ENCODE measurements around the gene FGGY. TPM values are rescaled to one million over a fixed set of nuclear protein-coding genes. Genes with fewer than 3 reads are reported as not detected.

FGGY gene
- total RNA-seq, 2 donors from 2014 or later, result 14.1 to 14.8 TPM

- Mint-ChIP-seq H3K27me3 (ENCODE audit: insufficient read depth) (no peaks in the 10 kb centered on the region), H3K27ac (no peak overlapping the region), H3K9me3 (peaks cover 5% of the 10 kb centered on the region), H3K4me1 (no peaks in the 10 kb centered on the region), H3K4me3 (no peak overlapping the region), H3K36me3 (ENCODE audit: low read depth) (no peaks in the 10 kb centered on the region)
- TF ChIP-seq, protein P1, sequence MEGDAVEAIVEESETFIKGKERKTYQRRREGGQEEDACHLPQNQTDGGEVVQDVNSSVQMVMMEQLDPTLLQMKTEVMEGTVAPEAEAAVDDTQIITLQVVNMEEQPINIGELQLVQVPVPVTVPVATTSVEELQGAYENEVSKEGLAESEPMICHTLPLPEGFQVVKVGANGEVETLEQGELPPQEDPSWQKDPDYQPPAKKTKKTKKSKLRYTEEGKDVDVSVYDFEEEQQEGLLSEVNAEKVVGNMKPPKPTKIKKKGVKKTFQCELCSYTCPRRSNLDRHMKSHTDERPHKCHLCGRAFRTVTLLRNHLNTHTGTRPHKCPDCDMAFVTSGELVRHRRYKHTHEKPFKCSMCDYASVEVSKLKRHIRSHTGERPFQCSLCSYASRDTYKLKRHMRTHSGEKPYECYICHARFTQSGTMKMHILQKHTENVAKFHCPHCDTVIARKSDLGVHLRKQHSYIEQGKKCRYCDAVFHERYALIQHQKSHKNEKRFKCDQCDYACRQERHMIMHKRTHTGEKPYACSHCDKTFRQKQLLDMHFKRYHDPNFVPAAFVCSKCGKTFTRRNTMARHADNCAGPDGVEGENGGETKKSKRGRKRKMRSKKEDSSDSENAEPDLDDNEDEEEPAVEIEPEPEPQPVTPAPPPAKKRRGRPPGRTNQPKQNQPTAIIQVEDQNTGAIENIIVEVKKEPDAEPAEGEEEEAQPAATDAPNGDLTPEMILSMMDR (conservative IDR thresholded peaks at IDR 0.05), result no peak
- H3K4me3 ChIP-seq (ENCODE audit: low read length), result no peak overlapping the region
- no peaks in the 10 kb centered on the region for H3K4me1 ChIP-seq (ENCODE audit: control insufficient read depth, insufficient read depth, low read length)
- H3K9me3 ChIP-seq (ENCODE audit: control insufficient read depth, low read length), result peaks cover 9% of the 10 kb centered on the region
- H3K27me3 ChIP-seq (ENCODE audit: control insufficient read depth, insufficient read depth, low read length, poor library complexity, severe bottlenecking), result no peaks in the 10 kb centered on the region
- DNase-seq, result no peak
- 88 to 91% methylated on average over 3 to 4 of the region's 4 CpGs for WGBS, 2 experiments (ENCODE audit: insufficient coverage in 1 of 2, insufficient read length in 1 of 2)
- H3K27ac ChIP-seq (ENCODE audit: low read depth, low read length), result no peak overlapping the region
- H3K9ac ChIP-seq (ENCODE audit: extremely low read depth, low read length, poor library complexity, severe bottlenecking), result no peak overlapping the region
- no peaks in the 10 kb centered on the region for H3K36me3 ChIP-seq (ENCODE audit: control insufficient read depth, insufficient read depth, low read length)
These were observed 201.7 kb downstream of the FGGY start for GRCh38 chr1:59498640-59499039.

GRCh38 chr1:59499273-59499942, 202.5 kb downstream of the FGGY start:
- H3K4me1 ChIP-seq (ENCODE audit: control insufficient read depth, insufficient read depth, low read length), result no peaks in the 10 kb centered on the region
- H3K4me3 ChIP-seq (ENCODE audit: low read length), result no peak overlapping the region
- H3K27ac ChIP-seq (ENCODE audit: low read depth, low read length), result no peak overlapping the region
- no peaks in the 10 kb centered on the region for H3K27me3 Mint-ChIP-seq (ENCODE audit: insufficient read depth)
- no peaks in the 10 kb centered on the region for H3K36me3 Mint-ChIP-seq (ENCODE audit: low read depth)
- H3K27ac Mint-ChIP-seq, result no peak overlapping the region
- no peak overlapping the region for H3K4me3 Mint-ChIP-seq
- no peak for DNase-seq
- no peaks in the 10 kb centered on the region for H3K36me3 ChIP-seq (ENCODE audit: control insufficient read depth, insufficient read depth, low read length)
- TF ChIP-seq, protein P1 (conservative IDR thresholded peaks at IDR 0.05), result no peak
- H3K4me1 Mint-ChIP-seq, result no peaks in the 10 kb centered on the region
- H3K9ac ChIP-seq (ENCODE audit: extremely low read depth, low read length, poor library complexity, severe bottlenecking), result no peak overlapping the region
- no peaks in the 10 kb centered on the region for H3K27me3 ChIP-seq (ENCODE audit: control insufficient read depth, insufficient read depth, low read length, poor library complexity, severe bottlenecking)
- WGBS, 2 experiments (ENCODE audit: insufficient coverage in 1 of 2, insufficient read length in 1 of 2), result 91 to 100% methylated on average over 4 to 5 of the region's 5 CpGs
- H3K9me3 Mint-ChIP-seq, result peaks cover 5% of the 10 kb centered on the region
- peaks cover 9% of the 10 kb centered on the region for H3K9me3 ChIP-seq (ENCODE audit: control insufficient read depth, low read length)

DNA sequence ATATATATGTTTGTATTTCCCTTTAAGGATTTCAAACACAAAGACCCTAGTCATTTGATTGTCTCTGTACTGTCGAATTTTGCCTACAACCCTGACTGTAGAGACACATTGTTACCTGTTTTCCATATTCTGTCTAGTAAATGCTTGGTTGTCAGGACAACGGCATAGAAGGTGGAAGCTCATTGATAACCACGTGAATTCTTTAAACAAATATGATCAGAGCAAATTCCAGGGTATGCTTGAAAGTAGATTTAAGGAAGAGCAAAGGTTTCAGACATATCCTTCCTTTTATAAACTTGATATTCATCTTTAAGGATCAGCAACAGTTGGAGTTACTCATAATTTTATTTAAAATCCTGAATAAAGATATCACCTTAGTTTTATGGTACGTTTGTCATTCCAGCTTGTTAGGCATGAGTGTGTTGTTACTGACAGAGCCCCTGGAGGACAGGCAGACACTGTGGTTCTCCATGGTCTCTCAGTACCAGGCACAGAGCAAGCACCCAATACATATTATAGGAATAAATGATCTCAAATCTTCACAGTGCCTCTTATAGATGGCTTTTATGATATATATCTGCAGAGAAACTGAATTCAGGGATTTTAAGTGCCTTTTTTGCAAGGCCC, 203.2 kb downstream of the FGGY start:
- no peak for DNase-seq
- Histone ChIP-seq H3K9me3 (ENCODE audit: control insufficient read depth, low read length) (peaks cover 9% of the 10 kb centered on the region), H3K4me1 (ENCODE audit: control insufficient read depth, insufficient read depth, low read length) (no peaks in the 10 kb centered on the region), H3K27me3 (ENCODE audit: control insufficient read depth, insufficient read depth, low read length, poor library complexity, severe bottlenecking) (no peaks in the 10 kb centered on the region), H3K36me3 (ENCODE audit: control insufficient read depth, insufficient read depth, low read length) (no peaks in the 10 kb centered on the region), H3K27ac (ENCODE audit: low read depth, low read length) (no peak overlapping the region), H3K9ac (ENCODE audit: extremely low read depth, low read length, poor library complexity, severe bottlenecking) (no peak overlapping the region), H3K4me3 (ENCODE audit: low read length) (no peak overlapping the region)
- Mint-ChIP-seq H3K4me3 (no peak overlapping the region), H3K4me1 (no peaks in the 10 kb centered on the region), H3K9me3 (peaks cover 5% of the 10 kb centered on the region), H3K27ac (no peak overlapping the region), H3K27me3 (ENCODE audit: insufficient read depth) (no peaks in the 10 kb centered on the region), H3K36me3 (ENCODE audit: low read depth) (no peaks in the 10 kb centered on the region)
- TF ChIP-seq, protein P1 (conservative IDR thresholded peaks at IDR 0.05), result no peak
- 89 to 90% methylated on average over 3 to 4 of the region's 4 CpGs for WGBS, 2 experiments (ENCODE audit: insufficient coverage in 1 of 2, insufficient read length in 1 of 2)

Measured in endodermal cell (in vitro differentiated cells).